ENCODE measurements around the gene CAP2. TPM values are rescaled to one million over a fixed set of nuclear protein-coding genes. Genes with fewer than 3 reads are reported as not detected.

Gene CAP2
- total RNA-seq, 1 experiment from 2014 or later, result 11.5 TPM

DNA sequence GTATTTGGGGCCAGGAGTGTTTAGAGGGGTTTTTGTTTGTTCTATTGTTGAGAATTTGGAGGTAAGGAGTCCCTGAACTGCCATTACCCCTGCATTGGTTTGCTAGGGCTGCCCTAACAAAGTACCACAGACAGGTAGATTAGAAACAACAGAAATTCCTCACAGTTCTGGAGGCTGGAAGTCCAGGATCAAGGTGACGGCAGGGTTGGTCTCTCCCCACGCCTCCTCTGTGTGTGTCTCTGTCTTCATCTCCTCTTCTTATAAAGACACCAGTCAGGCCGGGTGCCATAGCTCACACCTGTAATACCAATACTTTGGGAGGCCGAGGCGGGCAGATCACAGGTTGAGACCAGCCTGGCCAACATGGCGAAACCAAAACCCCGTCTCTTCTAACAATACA is 109.7 kb downstream of the CAP2 start:
- peaks cover 4% of the 10 kb centered on the region; the same call in 1 of the 2 replicates for H3K4me1 ChIP-seq (ENCODE audit: insufficient read depth, low read length)
- H4K8ac ChIP-seq (replicated peaks; ENCODE audit: insufficient read length, low read depth, low read length), result no peak overlapping the region
- H3K27me3 Mint-ChIP-seq (ENCODE audit: low read depth), result no peaks in the 10 kb centered on the region
- H2BK120ac ChIP-seq (ENCODE audit: low read depth, low read length, poor library complexity, severe bottlenecking), result no peak overlapping the region
- H4K5ac ChIP-seq (ENCODE audit: insufficient read length, low read depth, low read length), result no peak overlapping the region
- H3K4me2 ChIP-seq (ENCODE audit: insufficient read depth, insufficient read length, low read length), result no peak overlapping the region
- no peaks in the 10 kb centered on the region for H3K36me3 Mint-ChIP-seq (ENCODE audit: insufficient read depth in 1 of 3, low read depth in 3 of 3)
- H3K23ac ChIP-seq (ENCODE audit: insufficient read length, low read depth, low read length), result no peak overlapping the region
- no peak overlapping the region for H3K9ac ChIP-seq (ENCODE audit: extremely low read depth, insufficient read length, low read length)
- H3K27ac ChIP-seq (ENCODE audit: insufficient read length, low read depth, low read length), result no peak overlapping the region
- no peak overlapping the region for H2BK20ac ChIP-seq (ENCODE audit: low read depth, low read length, poor library complexity, severe bottlenecking)
- no peak overlapping the region for H3K56ac ChIP-seq (ENCODE audit: insufficient read length, low read depth, low read length)
- no peak overlapping the region for H3T11ph ChIP-seq (ENCODE audit: low read length)
- H4K91ac ChIP-seq (ENCODE audit: insufficient read length, low read depth, low read length), result no peak overlapping the region
- DNase-seq, result no peak
- no peak overlapping the region for H3K18ac ChIP-seq (ENCODE audit: insufficient read length, low read depth, low read length)
- WGBS (ENCODE audit: extremely low coverage, insufficient read length, low lambda C conversion rate), result no CpG with 5 or more reads among the region's 7 CpGs
- no peak overlapping the region for H2AK5ac ChIP-seq (ENCODE audit: insufficient read length, low read length)
- H3K4me3 Mint-ChIP-seq, result no peak overlapping the region
- H3K4ac ChIP-seq (ENCODE audit: low read depth, low read length), result no peak overlapping the region
- peak overlapping the region in 1 of 3 experiments; percentile 53; a peak in 1 of 7 replicates for H3K27ac Mint-ChIP-seq
- no peak overlapping the region for H2BK12ac ChIP-seq (ENCODE audit: insufficient read length, low read depth, low read length)
- no peaks in the 10 kb centered on the region for H3K79me1 ChIP-seq (ENCODE audit: insufficient read depth, low read depth, low read length, poor library complexity, severe bottlenecking)
- H3K4me1 Mint-ChIP-seq, result peaks cover 6 to 8% of the 10 kb centered on the region in 2 experiments
- no peaks in the 10 kb centered on the region for H4K20me1 ChIP-seq (ENCODE audit: control insufficient read depth, insufficient read depth, insufficient read length)
- H2BK15ac ChIP-seq (ENCODE audit: low read depth, low read length), result no peak overlapping the region
- H2AFZ ChIP-seq (ENCODE audit: low read length), result no peak overlapping the region
- H3K23me2 ChIP-seq (ENCODE audit: insufficient read length, low read depth, low read length, poor library complexity, severe bottlenecking), result no peaks in the 10 kb centered on the region
- no peak overlapping the region for H3K14ac ChIP-seq (ENCODE audit: insufficient read depth, low read length)
- no peaks in the 10 kb centered on the region for H3K27me3 ChIP-seq (ENCODE audit: insufficient read depth, low read length)
- no peaks in the 10 kb centered on the region for H3K9me3 Mint-ChIP-seq
- H3K9me3 ChIP-seq (ENCODE audit: control insufficient read depth, low read depth, low read length), result no peaks in the 10 kb centered on the region
- H2BK5ac ChIP-seq (ENCODE audit: insufficient read length, low read length), result no peak overlapping the region
- TF ChIP-seq, protein P1, sequence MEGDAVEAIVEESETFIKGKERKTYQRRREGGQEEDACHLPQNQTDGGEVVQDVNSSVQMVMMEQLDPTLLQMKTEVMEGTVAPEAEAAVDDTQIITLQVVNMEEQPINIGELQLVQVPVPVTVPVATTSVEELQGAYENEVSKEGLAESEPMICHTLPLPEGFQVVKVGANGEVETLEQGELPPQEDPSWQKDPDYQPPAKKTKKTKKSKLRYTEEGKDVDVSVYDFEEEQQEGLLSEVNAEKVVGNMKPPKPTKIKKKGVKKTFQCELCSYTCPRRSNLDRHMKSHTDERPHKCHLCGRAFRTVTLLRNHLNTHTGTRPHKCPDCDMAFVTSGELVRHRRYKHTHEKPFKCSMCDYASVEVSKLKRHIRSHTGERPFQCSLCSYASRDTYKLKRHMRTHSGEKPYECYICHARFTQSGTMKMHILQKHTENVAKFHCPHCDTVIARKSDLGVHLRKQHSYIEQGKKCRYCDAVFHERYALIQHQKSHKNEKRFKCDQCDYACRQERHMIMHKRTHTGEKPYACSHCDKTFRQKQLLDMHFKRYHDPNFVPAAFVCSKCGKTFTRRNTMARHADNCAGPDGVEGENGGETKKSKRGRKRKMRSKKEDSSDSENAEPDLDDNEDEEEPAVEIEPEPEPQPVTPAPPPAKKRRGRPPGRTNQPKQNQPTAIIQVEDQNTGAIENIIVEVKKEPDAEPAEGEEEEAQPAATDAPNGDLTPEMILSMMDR (conservative IDR thresholded peaks at IDR 0.05), result no peak
- no peaks in the 10 kb centered on the region for H3K79me2 ChIP-seq (ENCODE audit: insufficient read depth, low read length)
